Measurements from ENCODE around the gene ACYP2. TPM values are rescaled to one million over a fixed set of nuclear protein-coding genes. Genes with fewer than 3 reads are reported as not detected.
A peak's percentile ranks its signal among the peaks of the same experiment; 100 is the strongest.
"Not testable (repeated sequence)": the region's sequence is repeated elsewhere in the genome, so short reads cannot be mapped to it uniquely, and the experiment has no call there.

The ACYP2 gene
- total RNA-seq, 6 donors from 2014 or later = 8.9 to 15.7 (median 14.8) TPM

DNA sequence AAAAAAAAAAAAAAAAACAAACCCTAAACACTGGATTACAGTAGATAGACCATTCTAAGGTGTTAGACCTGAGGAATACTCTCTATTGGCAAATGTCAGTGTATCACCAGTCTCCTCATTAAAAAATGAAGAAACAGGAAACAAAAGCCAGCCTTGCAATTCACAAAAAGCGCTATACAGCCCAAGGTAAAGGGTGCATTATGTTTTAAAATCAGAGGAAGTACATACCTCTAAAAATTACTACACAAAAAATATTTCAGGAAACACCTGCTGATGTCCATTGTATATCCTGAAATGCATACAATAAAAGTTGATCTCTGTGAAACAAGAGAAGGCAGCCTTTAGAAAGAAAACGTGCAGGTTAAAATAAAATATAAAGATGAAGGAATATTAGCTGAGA lies 195.5 kb downstream of the ACYP2 start:
- no peaks in the 10 kb centered on the region for H3K9me3 ChIP-seq
- no peak for DNase-seq
- no peak for ATAC-seq (ENCODE audit: low FRiP score in 2 of 2)
- H3K4me1 ChIP-seq = no peaks in the 10 kb centered on the region
- WGBS, 2 donors = 45 to 55% methylated on average over 2 of the region's 2 CpGs
- H3K4me3 ChIP-seq = no peak overlapping the region
- TF ChIP-seq EP300 (IDR thresholded peaks at IDR 0.05) (no peak), POLR2A (IDR thresholded peaks at IDR 0.05) (no peak), POLR2AphosphoS5 (IDR thresholded peaks at IDR 0.05) (no peak), CTCF (IDR thresholded peaks at IDR 0.05) (no peak)
- H3K36me3 ChIP-seq = no peaks in the 10 kb centered on the region
- no peaks in the 10 kb centered on the region for H3K27me3 ChIP-seq
- no peak overlapping the region for H3K27ac ChIP-seq

DNA sequence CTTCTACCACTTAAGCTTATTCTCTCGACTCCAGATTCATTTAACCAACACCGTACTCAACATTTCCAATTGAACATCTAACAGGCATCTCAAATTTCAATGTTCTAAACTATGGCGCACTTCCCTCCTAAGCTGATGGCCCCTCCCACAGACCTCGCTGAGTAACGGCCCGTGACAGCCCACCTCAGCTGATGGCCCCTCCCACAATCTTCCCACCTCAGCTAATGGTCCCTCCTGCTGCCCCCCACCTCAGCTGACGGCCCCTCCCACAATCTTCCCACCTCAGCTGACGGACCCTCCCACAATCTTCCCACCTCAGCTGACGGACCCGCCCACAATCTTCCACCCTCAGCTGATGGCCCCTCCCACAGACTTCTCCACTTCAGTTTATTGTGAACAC lies 197.7 kb downstream of the ACYP2 start:
- no peak for TF ChIP-seq POLR2A (IDR thresholded peaks at IDR 0.05)
- TF ChIP-seq POLR2AphosphoS5 (IDR thresholded peaks at IDR 0.05) = no peak
- no peak for ATAC-seq (ENCODE audit: low FRiP score in 2 of 2)
- Histone ChIP-seq H3K27ac (no peak overlapping the region), H3K9me3 (no peaks in the 10 kb centered on the region), H3K4me3 (no peak overlapping the region), H3K36me3 (no peaks in the 10 kb centered on the region), H3K27me3 (no peaks in the 10 kb centered on the region), H3K4me1 (no peaks in the 10 kb centered on the region)
- WGBS, 2 donors = 92 to 93% methylated on average over 10 of the region's 10 CpGs
- no peak for DNase-seq

DNA sequence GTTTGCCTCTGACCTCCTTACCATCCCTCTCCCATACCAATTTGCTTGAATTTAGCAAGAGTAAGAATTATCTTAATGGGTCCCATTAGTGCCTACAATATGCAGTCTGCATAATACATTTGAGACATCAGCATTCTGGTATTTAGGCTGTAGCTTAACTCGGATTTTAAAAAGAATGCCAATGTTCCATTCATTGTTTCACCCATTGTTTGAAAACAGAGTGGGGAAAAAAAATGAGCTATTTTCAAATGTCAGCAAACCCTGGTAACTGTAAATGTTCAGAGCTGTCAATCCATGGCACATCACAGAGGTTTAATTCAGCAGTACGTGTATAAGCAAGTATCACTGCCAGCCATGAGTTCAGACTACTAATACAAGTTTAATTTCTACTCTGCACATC lies 202.6 kb downstream of the ACYP2 start:
- no peaks in the 10 kb centered on the region for H3K27me3 ChIP-seq
- H3K27ac ChIP-seq = no peak overlapping the region
- no peak for DNase-seq
- 57 to 73% methylated on average over 2 of the region's 2 CpGs for WGBS, 2 donors
- H3K36me3 ChIP-seq = no peaks in the 10 kb centered on the region
- H3K9me3 ChIP-seq = no peaks in the 10 kb centered on the region
- no peaks in the 10 kb centered on the region for H3K4me1 ChIP-seq
- no peak overlapping the region for H3K4me3 ChIP-seq
- no peak for ATAC-seq (ENCODE audit: low FRiP score in 2 of 2)
- no peak for TF ChIP-seq POLR2A (IDR thresholded peaks at IDR 0.05)
- no peak for TF ChIP-seq EP300 (IDR thresholded peaks at IDR 0.05)
- TF ChIP-seq CTCF (IDR thresholded peaks at IDR 0.05) = no peak

DNA sequence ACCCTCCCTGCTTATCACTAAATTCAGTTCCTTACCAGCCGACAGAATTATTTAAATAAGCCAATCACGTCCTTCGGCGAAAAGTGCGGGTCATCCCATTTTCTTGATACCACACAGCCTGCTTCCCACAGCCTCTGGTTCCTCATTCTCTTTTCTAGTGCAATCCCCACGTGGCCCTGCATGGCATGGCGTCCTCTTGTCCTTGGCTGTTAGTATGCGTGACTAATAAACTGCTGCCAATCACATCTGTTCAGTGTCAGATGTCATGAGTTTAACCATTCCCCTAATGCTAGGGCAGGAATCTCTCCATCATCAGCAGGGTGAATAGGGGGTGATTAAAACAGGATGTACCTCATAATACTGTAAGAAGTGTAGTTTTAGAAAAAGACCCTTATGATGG lies 203.4 kb downstream of the ACYP2 start:
- WGBS, 2 donors = 88 to 91% methylated on average over 8 of the region's 8 CpGs
- H3K4me3 ChIP-seq = no peak overlapping the region
- H3K27ac ChIP-seq = no peak overlapping the region
- no peak for TF ChIP-seq CTCF (IDR thresholded peaks at IDR 0.05)
- no peak for TF ChIP-seq POLR2AphosphoS5 (IDR thresholded peaks at IDR 0.05)
- no peak for TF ChIP-seq EP300 (IDR thresholded peaks at IDR 0.05)
- TF ChIP-seq POLR2A (IDR thresholded peaks at IDR 0.05) = no peak
- H3K9me3 ChIP-seq = no peaks in the 10 kb centered on the region
- DNase-seq (no peak), ATAC-seq (ENCODE audit: low FRiP score in 2 of 2) (no peak)
- no peaks in the 10 kb centered on the region for H3K36me3 ChIP-seq
- H3K27me3 ChIP-seq = no peaks in the 10 kb centered on the region
- H3K4me1 ChIP-seq = no peaks in the 10 kb centered on the region

DNA sequence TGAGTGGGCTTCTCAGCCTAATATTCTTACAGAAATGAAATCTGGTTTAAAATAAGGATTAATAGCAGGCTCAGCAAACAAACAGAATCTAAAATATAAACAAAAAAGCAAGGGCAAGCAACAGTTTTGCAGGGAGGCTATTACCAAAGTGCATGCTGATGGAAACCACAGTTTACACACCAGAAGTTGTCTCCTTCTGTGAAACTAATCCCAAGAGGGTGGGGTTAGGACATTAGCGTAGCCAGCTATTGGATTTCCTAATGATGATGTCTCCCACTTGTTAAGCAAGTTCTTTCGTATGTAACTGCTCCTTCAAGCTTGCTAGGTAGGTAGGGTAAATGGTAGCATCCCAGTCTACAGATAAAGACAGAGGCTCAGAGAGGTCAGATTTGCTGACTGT lies 205.6 kb downstream of the ACYP2 start:
- H3K27me3 ChIP-seq = no peaks in the 10 kb centered on the region
- 61 to 89% methylated on average over 2 of the region's 2 CpGs for WGBS, 2 donors

GRCh38 chr2:54324517-54324916 lies 209.1 kb downstream of the ACYP2 start:
- not testable (repeated sequence) for H3K27me3 ChIP-seq; DNase-seq; H3K4me3 ChIP-seq; H3K4me1 ChIP-seq; H3K9me3 ChIP-seq; H3K36me3 ChIP-seq; ATAC-seq (ENCODE audit: low FRiP score in 2 of 2); H3K27ac ChIP-seq
- 84 to 95% methylated on average over 2 of the region's 2 CpGs for WGBS, 2 donors

More for the DNA sequence above, 205.6 kb downstream of the ACYP2 start:
- ATAC-seq (ENCODE audit: low FRiP score in 2 of 2) = peak in 1 of 2 donors; percentile 39
- peaks cover 0 to 6% (median 0%) of the 10 kb centered on the region in 4 donors for H3K9me3 ChIP-seq
- H3K4me1 ChIP-seq = no peaks in the 10 kb centered on the region
- no peak for DNase-seq
- TF ChIP-seq CTCF (IDR thresholded peaks at IDR 0.05) = no peak
- no peak for TF ChIP-seq POLR2AphosphoS5 (IDR thresholded peaks at IDR 0.05)
- no peak for TF ChIP-seq POLR2A (IDR thresholded peaks at IDR 0.05)
- no peak for TF ChIP-seq EP300 (IDR thresholded peaks at IDR 0.05)
- no peak overlapping the region for H3K4me3 ChIP-seq
- no peaks in the 10 kb centered on the region for H3K36me3 ChIP-seq
- no peak overlapping the region for H3K27ac ChIP-seq
